HG02973 (cell line): ENCODE measurements around the gene CAPN5.
"Not testable (repeated sequence)": the region's sequence is repeated elsewhere in the genome, so short reads cannot be mapped to it uniquely, and the experiment has no call there.

Experiments
- ATAC-seq: cut with Tn5 transposase; IDR thresholded peaks from one replicate; pipeline ENCODE4 v1.9.1; 2021; ENCODE audit warnings: moderate library complexity; ENCODE audit not compliant: unreplicated experiment

The CAPN5 gene

GRCh38 chr11:77066229-77067042, at the start of gene CAPN5:
Gene CAPN5, plus strand, starts transcription at chr11:77066971. Its CDS starts 17,916 bp downstream, at chr11:77084887.
- ATAC-seq, result peak; percentile 85

- ATAC-seq, result not testable (repeated sequence)
Observed at GRCh38 chr11:77018396-77018924, 48.3 kb upstream of the CAPN5 start.

GRCh38 chr11:77019976-77020595, 46.7 kb upstream of the CAPN5 start:
- no peak for ATAC-seq

GRCh38 chr11:77020734-77021133, 46.0 kb upstream of the CAPN5 start:
- no peak for ATAC-seq

GRCh38 chr11:77024745-77025144, 42.0 kb upstream of the CAPN5 start:
- no peak for ATAC-seq

GRCh38 chr11:77026221-77026620, 40.5 kb upstream of the CAPN5 start:
- ATAC-seq, result no peak

GRCh38 chr11:77026743-77027142, 40.0 kb upstream of the CAPN5 start:
- no peak for ATAC-seq

GRCh38 chr11:77027275-77027674, 39.5 kb upstream of the CAPN5 start:
- ATAC-seq, result no peak

GRCh38 chr11:77029829-77030228, 36.9 kb upstream of the CAPN5 start:
- ATAC-seq, result no peak

GRCh38 chr11:77030834-77031414, 35.8 kb upstream of the CAPN5 start:
- ATAC-seq, result no peak

GRCh38 chr11:77031599-77031998, 35.2 kb upstream of the CAPN5 start:
- ATAC-seq, result no peak

- no peak for ATAC-seq
Observed at GRCh38 chr11:77035039-77035438, 31.7 kb upstream of the CAPN5 start.

GRCh38 chr11:77035580-77035979, 31.2 kb upstream of the CAPN5 start:
- no peak for ATAC-seq

GRCh38 chr11:77036398-77036797, 30.4 kb upstream of the CAPN5 start:
- no peak for ATAC-seq

GRCh38 chr11:77037057-77037456, 29.7 kb upstream of the CAPN5 start:
- ATAC-seq, result no peak

- ATAC-seq, result no peak
Observed at GRCh38 chr11:77038029-77038824, 28.5 kb upstream of the CAPN5 start.

- no peak for ATAC-seq
Observed at GRCh38 chr11:77038825-77039326, 27.9 kb upstream of the CAPN5 start.

- ATAC-seq, result no peak
Observed at GRCh38 chr11:77039491-77040400, 27.0 kb upstream of the CAPN5 start.

GRCh38 chr11:77040401-77040777, 26.4 kb upstream of the CAPN5 start:
- no peak for ATAC-seq

GRCh38 chr11:77040889-77041288, 25.9 kb upstream of the CAPN5 start:
- no peak for ATAC-seq
